ENCODE data around the gene SGK1.

The SGK1 gene

GRCh38 chr6:134343066-134343465 lies 25.2 kb upstream of the SGK1 start:
- Histone ChIP-seq H2BK5ac (ENCODE audit: low read depth, low read length, poor library complexity) (no peak overlapping the region), H3K79me1 (ENCODE audit: low read length) (no peaks in the 10 kb centered on the region), H3K14ac (ENCODE audit: low read length) (no peak overlapping the region), H3K79me2 (ENCODE audit: control insufficient read depth, insufficient read depth, low read length, poor library complexity) (no peaks in the 10 kb centered on the region), H3K4me3 (ENCODE audit: low read depth, low read length) (no peak overlapping the region), H2BK12ac (ENCODE audit: low read length) (no peak overlapping the region), H3K27me3 (ENCODE audit: insufficient read depth, low read length) (no peaks in the 10 kb centered on the region), H3K27ac (ENCODE audit: low read depth, low read length) (no peak overlapping the region), H2BK120ac (ENCODE audit: insufficient read depth, low read length, poor library complexity) (no peak overlapping the region), H3K23ac (ENCODE audit: low read length) (no peak overlapping the region), H2AFZ (ENCODE audit: insufficient read depth, low read length, poor library complexity) (no peak overlapping the region), H3K4ac (ENCODE audit: low read depth, low read length) (no peak overlapping the region), H4K12ac (ENCODE audit: low read depth, low read length) (no peak overlapping the region), H3K4me1 (ENCODE audit: control insufficient read depth in 1 of 2, insufficient read depth in 2 of 2, low read length in 2 of 2) (no peaks in the 10 kb centered on the region), H3K36me3 (ENCODE audit: control insufficient read depth in 1 of 2, insufficient read depth in 2 of 2, low read length in 2 of 2) (no peaks in the 10 kb centered on the region), H4K91ac (ENCODE audit: low read depth, low read length) (no peak overlapping the region), H3K9me3 (ENCODE audit: insufficient read depth, low read depth, low read length) (no peaks in the 10 kb centered on the region), H2AK5ac (ENCODE audit: low read length) (no peak overlapping the region), H3K9ac (ENCODE audit: low read length) (no peak overlapping the region), H4K8ac (ENCODE audit: low read depth, low read length) (no peak overlapping the region), H3K4me2 (ENCODE audit: low read length) (no peak overlapping the region), H3K18ac (ENCODE audit: low read length) (no peak overlapping the region)
- WGBS (ENCODE audit: extremely low coverage, insufficient coverage, insufficient read length): no CpG with 5 or more reads among the region's 6 CpGs
- DNase-seq: no peak

- H3K27me3 ChIP-seq (ENCODE audit: insufficient read depth, low read length): no peaks in the 10 kb centered on the region
- H3K36me3 ChIP-seq (ENCODE audit: control insufficient read depth in 1 of 2, insufficient read depth in 2 of 2, low read length in 2 of 2): no peaks in the 10 kb centered on the region
- H3K9me3 ChIP-seq (ENCODE audit: insufficient read depth, low read depth, low read length): no peaks in the 10 kb centered on the region
- H3K9ac ChIP-seq (ENCODE audit: low read length): no peak overlapping the region
- H3K18ac ChIP-seq (ENCODE audit: low read length): no peak overlapping the region
- no peaks in the 10 kb centered on the region for H3K79me2 ChIP-seq (ENCODE audit: control insufficient read depth, insufficient read depth, low read length, poor library complexity)
- no peak overlapping the region for H3K27ac ChIP-seq (ENCODE audit: low read depth, low read length)
- whole genome bisulfite sequencing (ENCODE audit: extremely low coverage, insufficient coverage, insufficient read length): no CpG with 5 or more reads among the region's 10 CpGs
- H4K12ac ChIP-seq (ENCODE audit: low read depth, low read length): no peak overlapping the region
- H2AK5ac ChIP-seq (ENCODE audit: low read length): no peak overlapping the region
- no peaks in the 10 kb centered on the region for H3K79me1 ChIP-seq (ENCODE audit: low read length)
- no peak overlapping the region for H3K23ac ChIP-seq (ENCODE audit: low read length)
- H2AFZ ChIP-seq (ENCODE audit: insufficient read depth, low read length, poor library complexity): no peak overlapping the region
- DNase-seq: no peak
- H2BK12ac ChIP-seq (ENCODE audit: low read length): no peak overlapping the region
- H4K91ac ChIP-seq (ENCODE audit: low read depth, low read length): no peak overlapping the region
- H3K4me1 ChIP-seq (ENCODE audit: control insufficient read depth in 1 of 2, insufficient read depth in 2 of 2, low read length in 2 of 2): no peaks in the 10 kb centered on the region
- no peak overlapping the region for H3K14ac ChIP-seq (ENCODE audit: low read length)
- no peak overlapping the region for H3K4ac ChIP-seq (ENCODE audit: low read depth, low read length)
- no peak overlapping the region for H4K8ac ChIP-seq (ENCODE audit: low read depth, low read length)
- no peak overlapping the region for H3K4me2 ChIP-seq (ENCODE audit: low read length)
- no peak overlapping the region for H2BK120ac ChIP-seq (ENCODE audit: insufficient read depth, low read length, poor library complexity)
- H2BK5ac ChIP-seq (ENCODE audit: low read depth, low read length, poor library complexity): no peak overlapping the region
- H3K4me3 ChIP-seq (ENCODE audit: low read depth, low read length): no peak overlapping the region
Measured at GRCh38 chr6:134341999-134342567, 24.2 kb upstream of the SGK1 start.

DNA sequence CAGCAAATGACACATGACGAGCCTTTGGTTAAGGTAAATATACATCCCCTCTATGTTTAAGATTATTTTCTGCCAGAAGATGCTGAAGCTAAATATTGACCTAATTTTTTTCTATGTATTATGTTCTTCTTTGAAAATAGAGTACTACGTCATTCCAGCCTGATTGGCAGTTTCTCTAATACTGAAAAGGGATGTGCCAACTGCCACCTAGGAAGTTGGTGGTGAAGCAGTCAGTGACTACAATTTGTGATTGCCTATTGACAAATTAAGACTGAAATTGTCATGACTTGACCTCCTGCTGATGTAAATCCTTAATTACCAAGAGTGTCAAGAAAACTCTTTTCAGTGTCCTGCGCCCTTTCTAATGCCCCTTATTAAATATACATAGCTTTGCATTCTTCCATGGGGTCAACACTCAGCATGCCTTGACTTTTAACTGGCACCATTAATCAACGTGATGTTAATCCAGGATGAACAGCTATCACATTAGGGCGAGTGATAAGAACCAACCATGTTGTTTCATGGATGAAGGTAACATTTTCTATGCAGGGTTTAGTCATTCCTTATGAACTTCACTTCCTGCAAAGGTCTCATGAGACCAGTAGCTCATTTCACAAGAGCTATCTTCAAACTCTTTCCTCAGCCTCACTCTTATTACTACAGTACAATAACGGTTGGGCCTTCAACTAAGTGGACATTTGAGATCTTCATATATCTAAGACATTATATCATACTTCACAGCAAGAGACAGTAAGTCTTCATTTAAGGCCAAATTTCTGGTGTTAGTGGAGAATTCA lies 22.5 kb upstream of the SGK1 start:
- H3K23ac ChIP-seq (ENCODE audit: low read length): no peak overlapping the region
- H3K4me3 ChIP-seq (ENCODE audit: low read depth, low read length): no peak overlapping the region
- no peak overlapping the region for H2AFZ ChIP-seq (ENCODE audit: insufficient read depth, low read length, poor library complexity)
- H3K9me3 ChIP-seq (ENCODE audit: insufficient read depth, low read depth, low read length): no peaks in the 10 kb centered on the region
- H2BK5ac ChIP-seq (ENCODE audit: low read depth, low read length, poor library complexity): no peak overlapping the region
- H3K4ac ChIP-seq (ENCODE audit: low read depth, low read length): no peak overlapping the region
- H4K12ac ChIP-seq (ENCODE audit: low read depth, low read length): no peak overlapping the region
- no peak overlapping the region for H2AK5ac ChIP-seq (ENCODE audit: low read length)
- no peak overlapping the region for H2BK12ac ChIP-seq (ENCODE audit: low read length)
- H3K14ac ChIP-seq (ENCODE audit: low read length): no peak overlapping the region
- DNase-seq: no peak
- no peaks in the 10 kb centered on the region for H3K79me1 ChIP-seq (ENCODE audit: low read length)
- no peak overlapping the region for H3K18ac ChIP-seq (ENCODE audit: low read length)
- no CpG with 5 or more reads among the region's 6 CpGs for WGBS (ENCODE audit: extremely low coverage, insufficient coverage, insufficient read length)
- no peaks in the 10 kb centered on the region for H3K79me2 ChIP-seq (ENCODE audit: control insufficient read depth, insufficient read depth, low read length, poor library complexity)
- H3K9ac ChIP-seq (ENCODE audit: low read length): no peak overlapping the region
- H3K27ac ChIP-seq (ENCODE audit: low read depth, low read length): no peak overlapping the region
- no peak overlapping the region for H4K8ac ChIP-seq (ENCODE audit: low read depth, low read length)
- H3K36me3 ChIP-seq (ENCODE audit: control insufficient read depth in 1 of 2, insufficient read depth in 2 of 2, low read length in 2 of 2): no peaks in the 10 kb centered on the region
- no peaks in the 10 kb centered on the region for H3K4me1 ChIP-seq (ENCODE audit: control insufficient read depth in 1 of 2, insufficient read depth in 2 of 2, low read length in 2 of 2)
- no peak overlapping the region for H2BK120ac ChIP-seq (ENCODE audit: insufficient read depth, low read length, poor library complexity)
- no peak overlapping the region for H4K91ac ChIP-seq (ENCODE audit: low read depth, low read length)
- no peaks in the 10 kb centered on the region for H3K27me3 ChIP-seq (ENCODE audit: insufficient read depth, low read length)
- no peak overlapping the region for H3K4me2 ChIP-seq (ENCODE audit: low read length)

DNA sequence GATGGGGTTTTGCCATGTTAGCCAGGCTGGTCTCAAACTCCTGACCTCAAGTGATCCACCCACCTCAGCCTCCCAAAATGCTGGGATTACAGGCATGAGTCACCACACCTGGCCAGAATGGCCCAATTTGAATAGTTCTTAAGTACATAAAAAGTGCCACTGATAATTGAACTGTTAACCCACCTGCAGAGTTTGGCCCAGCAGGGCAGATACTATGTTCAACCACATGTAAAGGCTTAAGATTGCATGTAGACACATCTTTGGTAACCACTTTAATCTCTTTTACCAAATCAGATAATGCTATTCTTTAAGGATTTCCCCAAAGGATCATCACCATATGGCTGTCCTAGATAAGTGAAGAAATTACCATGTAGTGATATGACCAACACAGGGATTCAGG lies 21.3 kb upstream of the SGK1 start:
- Histone ChIP-seq H2BK120ac (ENCODE audit: insufficient read depth, low read length, poor library complexity) (no peak overlapping the region), H2BK5ac (ENCODE audit: low read depth, low read length, poor library complexity) (no peak overlapping the region), H3K36me3 (ENCODE audit: control insufficient read depth in 1 of 2, insufficient read depth in 2 of 2, low read length in 2 of 2) (no peaks in the 10 kb centered on the region), H3K23ac (ENCODE audit: low read length) (no peak overlapping the region), H3K18ac (ENCODE audit: low read length) (no peak overlapping the region), H3K79me1 (ENCODE audit: low read length) (no peaks in the 10 kb centered on the region), H3K27me3 (ENCODE audit: insufficient read depth, low read length) (no peaks in the 10 kb centered on the region), H3K9ac (ENCODE audit: low read length) (no peak overlapping the region), H3K14ac (ENCODE audit: low read length) (no peak overlapping the region), H3K79me2 (ENCODE audit: control insufficient read depth, insufficient read depth, low read length, poor library complexity) (no peaks in the 10 kb centered on the region), H4K91ac (ENCODE audit: low read depth, low read length) (no peak overlapping the region), H3K4me2 (ENCODE audit: low read length) (no peak overlapping the region), H2AFZ (ENCODE audit: insufficient read depth, low read length, poor library complexity) (no peak overlapping the region), H4K8ac (ENCODE audit: low read depth, low read length) (no peak overlapping the region), H2BK12ac (ENCODE audit: low read length) (no peak overlapping the region), H3K4me3 (ENCODE audit: low read depth, low read length) (no peak overlapping the region), H2AK5ac (ENCODE audit: low read length) (no peak overlapping the region), H3K4ac (ENCODE audit: low read depth, low read length) (no peak overlapping the region), H3K9me3 (ENCODE audit: insufficient read depth, low read depth, low read length) (no peaks in the 10 kb centered on the region), H3K27ac (ENCODE audit: low read depth, low read length) (no peak overlapping the region), H3K4me1 (ENCODE audit: control insufficient read depth in 1 of 2, insufficient read depth in 2 of 2, low read length in 2 of 2) (no peaks in the 10 kb centered on the region), H4K12ac (ENCODE audit: low read depth, low read length) (no peak overlapping the region)
- no peak for DNase-seq
